ENCODE results near the gene DLK2.
"Not testable (repeated sequence)": the region's sequence is repeated elsewhere in the genome, so short reads cannot be mapped to it uniquely, and the experiment has no call there.

The DLK2 gene

DNA sequence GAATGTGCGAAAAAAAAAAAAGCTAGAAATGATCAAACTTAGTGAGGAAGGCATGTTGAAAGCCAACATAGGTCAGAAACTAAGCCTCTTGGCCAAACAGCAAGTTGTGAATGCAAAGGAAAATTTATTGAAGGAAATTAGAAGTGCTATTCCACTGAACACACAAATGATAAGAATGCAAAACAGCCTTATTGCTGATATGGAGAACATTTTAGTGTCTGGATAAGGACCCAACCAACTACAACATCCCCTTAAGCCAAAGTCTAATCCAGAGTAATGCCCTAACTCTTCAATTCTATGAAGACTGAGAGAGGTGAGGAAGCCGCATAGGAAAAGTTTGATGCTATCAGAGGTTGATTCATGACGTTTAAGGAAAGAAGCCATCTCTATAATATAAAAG lies 33.5 kb downstream of the DLK2 start:
- no peak for DNase-seq

DNA sequence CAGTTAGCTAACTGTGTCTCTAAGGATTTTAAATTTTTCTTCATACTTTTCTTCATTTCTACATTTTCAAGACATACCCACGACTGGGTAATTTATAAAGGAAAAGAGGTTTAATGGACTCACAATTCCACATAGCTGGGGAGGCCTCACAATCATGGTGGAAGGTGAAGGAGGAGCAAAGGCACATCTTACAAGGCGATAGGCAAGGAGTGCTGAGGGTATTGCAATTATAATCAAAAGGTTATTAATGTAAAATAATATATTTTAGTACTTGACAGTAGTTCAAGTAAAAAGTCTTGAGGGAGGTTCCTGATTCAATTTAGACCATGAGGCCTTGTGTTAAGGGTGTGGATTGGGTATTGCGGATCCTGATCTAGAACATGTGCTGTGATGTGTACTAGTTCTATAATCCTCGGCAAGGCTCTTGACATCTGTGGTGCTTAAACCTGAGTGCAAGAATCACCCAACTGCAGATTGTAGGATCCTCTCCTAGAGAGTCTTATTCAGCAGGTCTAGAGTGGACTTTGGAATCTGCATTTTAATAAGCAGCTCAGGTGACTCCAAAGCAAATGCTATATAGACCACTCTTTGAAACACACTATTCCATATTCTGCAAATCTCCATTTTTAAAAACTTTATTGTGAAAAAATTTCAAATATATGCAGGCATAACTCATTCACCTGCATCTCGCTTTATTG lies 35.2 kb downstream of the DLK2 start:
- no peak for DNase-seq

DNA sequence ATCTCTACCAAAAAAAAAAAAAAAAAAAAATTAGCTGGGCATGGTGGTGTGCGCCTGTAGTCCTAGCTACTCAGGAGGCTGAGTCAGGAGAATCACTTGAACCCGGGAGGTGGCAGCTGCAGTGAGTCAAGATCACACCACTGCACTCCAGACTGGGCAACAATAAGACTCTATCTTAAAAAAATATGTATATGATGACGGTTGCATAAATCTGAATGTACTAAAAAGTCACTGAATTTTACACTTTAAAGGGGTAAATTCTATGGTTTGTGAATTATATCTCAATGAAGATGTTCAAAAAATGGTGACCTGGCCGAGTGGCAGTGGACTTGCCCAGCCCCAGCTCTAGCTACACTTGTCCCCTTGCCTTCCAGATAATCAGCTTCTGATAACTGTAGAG lies 38.4 kb downstream of the DLK2 start:
- no peak for DNase-seq

DNA sequence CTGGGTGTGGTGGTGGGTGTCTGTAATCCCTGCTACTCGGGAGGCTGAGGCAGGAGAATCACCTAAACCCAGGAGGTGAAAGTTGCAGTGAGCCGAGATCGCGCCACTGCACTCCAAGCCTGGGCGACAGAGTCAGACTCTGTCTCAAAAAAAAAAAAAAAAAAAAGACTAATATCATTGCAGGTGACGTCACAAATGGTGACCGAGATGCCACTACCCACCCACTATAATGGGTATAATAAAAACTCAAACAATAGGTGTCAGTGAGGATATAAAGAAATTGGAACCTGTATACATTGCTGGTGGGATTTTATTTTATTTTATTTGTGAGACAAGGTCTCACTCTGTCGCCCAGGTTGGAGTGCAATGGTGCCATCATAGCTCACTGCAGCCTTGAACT lies 40.1 kb downstream of the DLK2 start:
- DNase-seq, result not testable (repeated sequence)

DNA sequence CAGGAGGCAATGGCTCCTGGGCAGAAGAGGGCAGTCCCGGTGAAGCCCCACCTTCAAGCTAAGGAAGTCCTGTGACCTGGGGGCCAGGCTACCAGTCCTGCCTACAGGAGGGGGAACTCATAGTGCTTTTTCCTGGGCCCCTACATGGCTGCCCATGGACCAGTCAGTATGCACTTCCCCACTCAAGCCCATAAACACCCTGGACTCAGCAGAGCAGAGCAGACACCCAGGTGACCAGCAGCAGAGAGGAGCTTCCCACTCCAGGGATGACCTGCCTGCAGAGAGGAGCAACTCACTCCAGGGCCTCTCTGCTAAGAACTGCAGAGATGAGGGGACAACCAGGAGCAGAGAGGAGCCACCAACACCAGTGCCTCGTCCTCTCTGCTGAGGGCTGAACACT lies 42.3 kb downstream of the DLK2 start:
- DNase-seq, result no peak

DNA sequence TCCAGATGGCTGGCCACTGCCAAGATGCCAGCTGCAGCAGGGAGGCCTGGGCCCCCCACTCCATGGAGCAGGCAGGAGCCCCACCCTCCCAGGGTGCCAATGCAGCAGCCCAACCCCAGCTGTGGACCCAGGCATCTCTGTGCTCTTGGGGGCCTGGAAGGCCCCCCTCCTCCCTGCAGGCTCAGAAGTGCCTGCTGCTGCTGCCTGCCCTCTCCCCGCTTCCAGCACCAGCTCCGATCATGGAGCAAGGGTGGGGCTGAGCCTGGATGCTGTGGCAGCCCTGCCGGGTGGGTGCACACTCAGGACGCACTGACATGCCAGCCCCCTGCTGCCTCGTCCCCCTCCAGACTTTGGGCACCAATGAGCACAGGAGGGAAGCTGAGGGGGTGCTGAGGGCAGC lies 42.8 kb downstream of the DLK2 start:
- no peak for DNase-seq

DNA sequence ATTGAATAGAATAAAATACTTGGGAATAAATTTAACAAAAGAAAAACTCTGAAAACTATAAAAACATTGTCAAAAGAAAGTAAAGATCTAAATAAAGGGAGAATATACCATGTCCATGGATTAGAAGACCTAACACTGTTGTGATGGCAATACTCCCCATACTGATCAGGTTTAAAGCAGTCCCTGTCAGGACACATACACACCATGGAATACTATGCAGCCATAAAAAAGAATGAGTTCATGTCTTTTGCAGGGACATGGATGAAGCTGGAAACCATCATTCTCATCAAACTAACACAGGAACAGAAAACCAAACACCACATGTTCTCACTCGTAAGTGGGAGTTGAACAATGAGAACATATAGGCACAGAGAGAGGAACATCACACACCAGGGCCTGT lies 44.6 kb downstream of the DLK2 start:
- DNase-seq, result not testable (repeated sequence)

DNA sequence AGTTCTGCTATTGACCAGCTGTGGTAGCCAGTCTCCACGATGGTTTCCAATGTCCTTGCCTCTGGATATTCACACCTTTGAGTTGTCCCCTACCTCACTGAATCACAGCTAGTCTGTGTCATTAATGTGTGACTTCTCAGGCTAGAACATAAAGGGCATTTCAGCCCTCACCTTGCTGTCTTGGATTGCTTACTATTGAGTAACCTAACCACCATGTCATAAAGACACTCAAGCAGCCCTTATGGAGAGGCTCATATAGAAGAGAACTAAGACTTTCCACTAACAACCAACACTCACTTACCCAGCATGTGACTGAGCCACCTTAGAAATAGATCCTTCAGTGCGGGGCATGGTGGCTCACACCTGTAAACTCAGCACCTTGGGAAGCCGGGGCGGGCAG lies 47.1 kb downstream of the DLK2 start:
- no peak for DNase-seq

DNA sequence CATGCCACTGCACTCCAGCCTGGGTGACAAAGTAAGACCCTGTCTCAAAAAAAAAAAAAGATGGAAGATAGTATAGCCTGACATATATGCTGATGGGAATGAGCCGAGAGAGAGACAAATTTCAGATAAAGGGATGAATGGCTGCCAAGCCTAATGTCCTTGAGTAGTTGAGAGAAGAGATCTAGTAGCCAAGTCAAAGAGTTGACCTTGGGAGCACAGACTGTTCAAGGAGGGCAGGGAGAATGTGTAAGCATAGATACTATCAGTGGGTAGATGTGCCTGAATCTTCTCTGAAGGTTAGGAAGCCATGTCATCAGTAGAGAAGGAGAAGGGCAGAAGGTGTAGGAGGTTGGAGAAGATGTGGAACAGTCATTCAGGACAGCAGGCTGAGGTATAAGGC lies 48.1 kb downstream of the DLK2 start:
- no peak for DNase-seq

DNA sequence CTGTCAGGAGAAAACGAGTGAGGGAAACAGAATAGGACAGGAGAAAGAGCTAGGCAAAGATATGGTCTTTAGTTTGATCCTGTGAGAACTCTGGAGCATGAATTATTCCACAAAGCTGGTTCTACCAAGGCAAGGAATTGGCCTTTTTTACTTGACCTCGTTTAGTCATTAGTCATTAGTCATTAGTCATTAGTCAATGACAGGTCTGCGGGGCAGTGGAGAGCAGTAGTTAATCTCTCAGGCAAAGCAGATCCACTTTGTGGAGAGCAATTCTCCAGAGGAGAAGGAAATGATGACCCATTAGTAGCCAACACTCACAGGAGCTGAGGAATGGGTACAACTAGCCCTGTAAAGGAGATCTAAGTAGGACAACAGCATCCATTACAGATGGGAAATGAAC lies 50.0 kb downstream of the DLK2 start:
- no peak for DNase-seq

DNA sequence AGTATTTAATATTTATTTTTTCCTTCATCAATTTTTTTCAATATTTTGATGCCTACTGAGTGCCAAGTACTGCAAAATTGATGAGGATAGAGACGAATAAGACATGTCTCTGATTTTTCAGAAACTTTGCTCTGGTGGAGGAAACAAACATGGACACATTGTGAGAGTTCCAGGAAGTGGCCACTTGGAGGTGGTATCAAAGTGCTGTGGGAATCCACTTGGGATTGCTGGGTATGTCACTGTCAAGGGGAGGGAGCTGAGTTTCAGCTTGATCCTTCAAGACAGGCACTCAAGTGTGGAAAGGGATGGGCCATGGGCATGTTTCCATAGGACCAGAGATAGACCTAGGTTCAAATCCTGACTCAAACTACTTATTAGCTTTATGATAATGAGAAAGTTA lies 52.5 kb downstream of the DLK2 start:
- DNase-seq, result no peak

DNA sequence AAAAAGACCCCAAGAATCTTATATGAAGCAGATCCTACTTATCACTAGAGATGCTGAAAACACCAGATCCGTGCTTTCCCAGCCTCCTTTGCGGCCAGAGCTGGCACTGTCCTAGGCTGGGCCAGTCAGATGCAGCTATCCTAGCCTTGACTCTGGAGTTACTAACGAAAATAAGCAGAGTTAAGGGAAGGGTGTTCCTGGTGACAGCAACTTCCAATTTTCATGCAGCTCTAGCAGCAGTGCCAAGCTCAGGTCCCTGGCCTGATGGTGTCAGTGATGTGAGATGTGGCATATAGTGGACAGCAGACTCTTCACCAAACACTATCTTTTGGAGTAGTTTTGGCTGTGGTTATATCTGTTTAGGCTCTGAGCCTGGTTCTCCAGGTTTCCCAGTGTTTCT lies 53.6 kb downstream of the DLK2 start:
- DNase-seq, result no peak

Measured in NCI-H446 treated with DMSO at 0.1 percent for 48 hours (cell line).